ENCODE results near the gene IMMP2L.

- TF ChIP-seq TAF1 (IDR thresholded peaks at IDR 0.05; ENCODE audit: borderline replicate concordance, insufficient read depth, low read length) (no peak), POLR2AphosphoS5 (IDR thresholded peaks at IDR 0.05; ENCODE audit: low read depth, low read length) (no peak), SIN3A (IDR thresholded peaks at IDR 0.05; ENCODE audit: borderline replicate concordance, insufficient read depth, low read length) (no peak)
- TF ChIP-seq, protein P1, sequence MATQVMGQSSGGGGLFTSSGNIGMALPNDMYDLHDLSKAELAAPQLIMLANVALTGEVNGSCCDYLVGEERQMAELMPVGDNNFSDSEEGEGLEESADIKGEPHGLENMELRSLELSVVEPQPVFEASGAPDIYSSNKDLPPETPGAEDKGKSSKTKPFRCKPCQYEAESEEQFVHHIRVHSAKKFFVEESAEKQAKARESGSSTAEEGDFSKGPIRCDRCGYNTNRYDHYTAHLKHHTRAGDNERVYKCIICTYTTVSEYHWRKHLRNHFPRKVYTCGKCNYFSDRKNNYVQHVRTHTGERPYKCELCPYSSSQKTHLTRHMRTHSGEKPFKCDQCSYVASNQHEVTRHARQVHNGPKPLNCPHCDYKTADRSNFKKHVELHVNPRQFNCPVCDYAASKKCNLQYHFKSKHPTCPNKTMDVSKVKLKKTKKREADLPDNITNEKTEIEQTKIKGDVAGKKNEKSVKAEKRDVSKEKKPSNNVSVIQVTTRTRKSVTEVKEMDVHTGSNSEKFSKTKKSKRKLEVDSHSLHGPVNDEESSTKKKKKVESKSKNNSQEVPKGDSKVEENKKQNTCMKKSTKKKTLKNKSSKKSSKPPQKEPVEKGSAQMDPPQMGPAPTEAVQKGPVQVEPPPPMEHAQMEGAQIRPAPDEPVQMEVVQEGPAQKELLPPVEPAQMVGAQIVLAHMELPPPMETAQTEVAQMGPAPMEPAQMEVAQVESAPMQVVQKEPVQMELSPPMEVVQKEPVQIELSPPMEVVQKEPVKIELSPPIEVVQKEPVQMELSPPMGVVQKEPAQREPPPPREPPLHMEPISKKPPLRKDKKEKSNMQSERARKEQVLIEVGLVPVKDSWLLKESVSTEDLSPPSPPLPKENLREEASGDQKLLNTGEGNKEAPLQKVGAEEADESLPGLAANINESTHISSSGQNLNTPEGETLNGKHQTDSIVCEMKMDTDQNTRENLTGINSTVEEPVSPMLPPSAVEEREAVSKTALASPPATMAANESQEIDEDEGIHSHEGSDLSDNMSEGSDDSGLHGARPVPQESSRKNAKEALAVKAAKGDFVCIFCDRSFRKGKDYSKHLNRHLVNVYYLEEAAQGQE (IDR thresholded peaks at IDR 0.05; ENCODE audit: insufficient read depth in 1 of 2, low read depth in 2 of 2, low read length in 2 of 2): no peak
These were observed 219.3 kb downstream of the IMMP2L start for GRCh38 chr7:111343017-111343416.
